Kidney epithelial cell (primary cell): ENCODE data around the gene ALKBH7. TPM values are rescaled to one million over a fixed set of nuclear protein-coding genes. Genes with fewer than 3 reads are reported as not detected.
"Not testable (repeated sequence)": the region's sequence is repeated elsewhere in the genome, so short reads cannot be mapped to it uniquely, and the experiment has no call there.

ENCODE experiments used
- DNase-seq: peaks from one replicate; pipeline ENCODE4 v3.0.0-alpha.2; 2010; ENCODE audit warnings: low read depth
- H3K27me3 ChIP-seq: 2 replicates; pipeline ENCODE4 v1.6.0; 2011; ENCODE audit warnings: low read length; ENCODE audit not compliant: control insufficient read depth, insufficient read depth
- H3K36me3 ChIP-seq: 2 replicates; pipeline ENCODE4 v1.5.1; 2011; ENCODE audit warnings: low read length; ENCODE audit not compliant: control insufficient read depth, insufficient read depth
- H3K4me3 ChIP-seq: 2 replicates; pipeline ENCODE4 v1.5.1; 2011; ENCODE audit warnings: low read depth, mild to moderate bottlenecking, control low read depth, low read length
- total RNA-seq: library from RNA; depleted of rRNA; stranded (reverse); fragments of >200 nt; gene quantifications from 2 replicates; pipeline ENCODE4 v1.2.3, GENCODE V29; 2015
- TF ChIP-seq, protein P1 (sequence below): IDR thresholded peaks from 2 replicates; pipeline ENCODE4 v1.5.1; 2011; ENCODE audit warnings: mild to moderate bottlenecking, moderate library complexity, low read length, control low read depth, inconsistent platforms; ENCODE audit not compliant: insufficient read depth, poor library complexity, severe bottlenecking

The ALKBH7 gene
- total RNA-seq, 1 donor from 2014 or later, result 55.1 TPM

DNA sequence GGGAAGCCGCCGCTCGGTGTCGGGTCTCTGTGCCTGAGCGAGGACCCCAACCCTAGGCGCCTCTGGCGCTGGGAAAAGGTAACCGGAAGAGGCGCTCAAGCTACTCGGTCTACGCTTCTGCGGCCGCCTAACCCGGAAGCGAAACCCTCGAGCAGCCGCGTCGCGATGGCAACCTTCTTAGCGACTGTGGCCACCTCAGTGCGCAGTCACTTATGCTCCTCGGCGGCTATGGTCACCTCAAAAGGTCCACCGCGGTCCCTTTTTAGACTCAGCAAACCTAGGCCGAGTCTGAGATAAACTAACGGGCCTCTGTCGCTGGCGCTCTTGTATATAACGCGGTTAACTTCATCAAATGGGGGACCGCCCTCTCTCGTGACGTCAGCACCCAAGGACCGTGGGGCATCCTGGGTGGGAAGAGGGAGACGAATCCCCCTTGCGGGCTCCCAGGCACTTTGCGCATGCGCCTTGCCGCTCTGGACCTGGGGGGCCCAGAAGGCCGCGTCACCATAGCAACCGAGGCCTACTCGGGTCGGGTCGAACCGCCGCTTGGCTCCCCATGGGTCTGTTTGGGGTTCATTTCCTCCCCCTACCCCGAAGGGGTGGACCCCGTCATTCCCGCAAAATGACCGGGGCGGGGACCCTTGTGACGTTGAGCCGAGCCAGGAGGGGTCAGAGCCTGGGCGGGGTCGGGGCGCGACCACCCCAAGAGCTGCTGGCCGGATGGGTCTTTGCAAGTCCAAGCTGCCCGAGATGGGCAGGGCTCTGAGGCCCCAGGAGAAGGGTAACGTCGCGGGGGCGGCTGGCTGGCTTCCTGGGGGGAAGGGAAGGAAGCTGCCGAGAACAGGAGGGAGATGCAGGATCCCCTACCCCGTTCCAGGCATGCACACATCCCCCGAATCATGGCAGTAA is 20.7 kb downstream of the ALKBH7 start, which contains the start of gene GTF2F1:
TSS of gene GTF2F1 (minus strand) at position 91 of the 909 bp plus-strand sequence. CDS start 169 bp downstream, outside the sequence.
- TF ChIP-seq, protein P1, sequence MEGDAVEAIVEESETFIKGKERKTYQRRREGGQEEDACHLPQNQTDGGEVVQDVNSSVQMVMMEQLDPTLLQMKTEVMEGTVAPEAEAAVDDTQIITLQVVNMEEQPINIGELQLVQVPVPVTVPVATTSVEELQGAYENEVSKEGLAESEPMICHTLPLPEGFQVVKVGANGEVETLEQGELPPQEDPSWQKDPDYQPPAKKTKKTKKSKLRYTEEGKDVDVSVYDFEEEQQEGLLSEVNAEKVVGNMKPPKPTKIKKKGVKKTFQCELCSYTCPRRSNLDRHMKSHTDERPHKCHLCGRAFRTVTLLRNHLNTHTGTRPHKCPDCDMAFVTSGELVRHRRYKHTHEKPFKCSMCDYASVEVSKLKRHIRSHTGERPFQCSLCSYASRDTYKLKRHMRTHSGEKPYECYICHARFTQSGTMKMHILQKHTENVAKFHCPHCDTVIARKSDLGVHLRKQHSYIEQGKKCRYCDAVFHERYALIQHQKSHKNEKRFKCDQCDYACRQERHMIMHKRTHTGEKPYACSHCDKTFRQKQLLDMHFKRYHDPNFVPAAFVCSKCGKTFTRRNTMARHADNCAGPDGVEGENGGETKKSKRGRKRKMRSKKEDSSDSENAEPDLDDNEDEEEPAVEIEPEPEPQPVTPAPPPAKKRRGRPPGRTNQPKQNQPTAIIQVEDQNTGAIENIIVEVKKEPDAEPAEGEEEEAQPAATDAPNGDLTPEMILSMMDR, result no peak
- peak; percentile 72 for DNase-seq
- Histone ChIP-seq H3K27me3 (no peaks in the 10 kb centered on the region), H3K4me3 (peak within 1 kb of the TSS; percentile 88), H3K36me3 (peaks cover 2% of the 10 kb centered on the region)

DNA sequence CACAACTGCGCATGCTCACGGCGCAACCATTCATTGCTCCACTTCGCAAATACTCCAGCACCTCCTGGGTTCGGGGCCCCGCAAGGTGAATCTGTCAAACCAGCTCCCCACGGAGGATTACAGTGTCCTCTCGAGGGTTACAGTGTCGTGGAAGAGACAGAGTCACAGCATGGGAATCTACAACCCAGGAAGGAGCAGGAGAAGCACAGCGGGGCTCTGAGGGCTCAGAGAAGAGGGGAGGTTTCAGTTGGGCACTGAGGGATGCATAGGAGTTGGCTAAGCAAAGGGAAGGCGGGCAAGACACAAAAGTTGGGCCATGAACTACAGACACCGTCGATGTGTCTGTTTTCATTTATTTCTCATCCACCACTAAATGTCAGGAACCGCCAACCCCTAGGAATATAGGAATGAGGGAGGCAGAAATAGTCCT is 21.4 kb downstream of the ALKBH7 start:
- TF ChIP-seq, protein P1, result no peak
- peak overlapping the region; percentile 88 for H3K4me3 ChIP-seq
- H3K36me3 ChIP-seq, result peaks cover 2% of the 10 kb centered on the region
- no peaks in the 10 kb centered on the region for H3K27me3 ChIP-seq
- DNase-seq, result no peak

DNA sequence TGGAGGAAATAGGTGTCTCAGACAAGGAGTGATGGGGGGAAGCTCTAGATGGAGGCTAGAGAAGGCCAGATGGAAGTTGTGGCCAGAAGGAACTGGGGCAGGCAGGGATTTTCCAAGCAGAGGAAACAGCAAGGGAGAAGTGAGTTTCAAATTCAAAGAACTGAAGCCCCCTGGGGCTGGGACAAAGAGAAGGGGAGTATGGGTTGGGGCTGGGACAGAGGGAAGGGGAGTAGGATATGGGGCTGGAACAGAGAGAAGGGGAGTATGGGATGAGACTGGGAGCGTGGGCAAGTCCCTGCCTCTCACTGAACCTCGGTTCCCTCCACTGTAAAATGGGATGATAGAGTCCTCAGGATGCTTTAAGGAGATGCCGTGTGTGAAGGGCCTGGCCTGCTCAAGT is 22.2 kb downstream of the ALKBH7 start:
- Histone ChIP-seq H3K36me3 (peaks cover 2% of the 10 kb centered on the region), H3K27me3 (no peaks in the 10 kb centered on the region), H3K4me3 (no peak overlapping the region)
- no peak for DNase-seq
- TF ChIP-seq, protein P1, result no peak

DNA sequence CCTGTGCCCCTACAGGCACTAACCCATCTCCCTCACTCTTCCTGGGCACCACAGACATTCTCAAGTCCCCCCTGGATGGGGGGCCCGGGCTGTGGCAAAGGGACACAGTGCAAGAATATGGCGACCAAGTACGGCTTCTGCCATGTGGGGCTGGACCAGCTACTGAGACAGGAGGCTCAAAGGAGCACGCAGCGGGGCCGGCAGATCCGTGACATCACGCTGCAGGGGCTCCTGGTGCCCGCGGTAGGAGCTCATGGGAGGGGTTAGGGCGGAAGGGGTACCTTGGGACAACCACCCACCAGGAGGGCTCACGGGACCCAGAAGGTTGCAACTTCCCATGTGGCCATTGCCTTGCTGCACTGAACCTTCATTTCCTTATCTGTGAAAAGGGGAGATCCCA is 23.7 kb downstream of the ALKBH7 start:
- no peak overlapping the region for H3K4me3 ChIP-seq
- DNase-seq, result no peak
- H3K27me3 ChIP-seq, result no peaks in the 10 kb centered on the region
- H3K36me3 ChIP-seq, result no peaks in the 10 kb centered on the region
- TF ChIP-seq, protein P1, result no peak

DNA sequence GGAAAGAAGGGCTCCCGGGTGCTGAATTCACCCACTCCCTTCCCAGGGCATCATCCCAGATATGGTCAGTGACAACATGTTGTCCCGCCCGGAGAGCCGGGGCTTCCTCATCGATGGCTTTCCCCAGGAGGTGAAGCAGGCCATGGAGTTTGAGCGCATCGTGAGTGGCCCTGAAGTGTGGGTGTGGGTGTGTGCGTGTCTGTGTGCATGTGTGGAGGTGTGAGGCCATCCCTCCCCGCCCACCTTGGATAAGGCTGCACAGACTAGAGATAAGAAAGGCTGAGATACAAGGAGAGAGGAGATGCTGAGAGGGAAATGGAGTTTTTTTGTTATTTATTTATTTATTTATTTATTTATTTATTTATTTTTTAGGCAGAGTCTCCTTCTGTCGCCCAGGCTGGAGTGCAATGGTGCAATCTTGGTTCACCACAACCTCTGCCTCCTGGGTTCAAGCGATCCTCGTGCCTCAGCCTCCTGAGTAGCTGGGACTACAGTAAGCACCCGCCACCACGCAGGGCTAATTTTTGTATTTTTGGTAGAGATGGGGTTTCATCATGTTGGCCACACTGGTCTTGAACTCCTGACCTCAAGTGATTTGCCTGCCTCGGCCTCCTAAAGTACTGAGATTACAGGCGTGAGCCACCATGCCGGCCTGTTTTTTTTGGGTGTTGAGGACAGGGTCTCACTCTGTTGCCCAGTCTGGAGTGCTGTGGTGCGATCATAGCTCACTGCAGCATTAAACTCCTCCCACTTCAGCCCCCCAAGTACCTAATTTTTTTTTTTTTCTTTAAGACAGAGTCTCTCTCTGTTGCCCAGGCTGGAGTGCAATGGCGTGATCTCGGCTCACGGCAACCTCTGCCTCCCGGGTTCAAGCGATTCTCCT is 27.7 kb downstream of the ALKBH7 start:
- not testable (repeated sequence) for H3K4me3 ChIP-seq, H3K36me3 ChIP-seq, DNase-seq, H3K27me3 ChIP-seq

DNA sequence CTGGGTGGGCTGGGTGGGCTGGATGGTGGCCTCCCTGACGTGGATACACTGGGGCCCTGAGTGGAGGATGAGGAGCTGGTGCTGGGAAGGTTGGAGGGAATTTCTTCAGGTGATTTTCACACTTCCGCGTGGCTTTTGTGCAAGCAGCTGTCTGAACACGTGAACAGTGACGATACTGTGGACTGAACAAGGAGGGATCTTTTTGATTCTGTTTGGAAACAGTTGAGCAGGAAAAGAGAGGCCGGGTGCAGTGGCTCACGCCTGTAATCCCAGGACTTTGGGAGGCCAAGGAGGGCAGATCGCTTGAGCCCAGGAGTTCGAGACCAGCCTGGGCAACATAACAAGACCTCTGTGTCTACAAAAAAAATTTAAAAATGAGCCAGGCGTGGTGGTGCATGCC is 29.5 kb downstream of the ALKBH7 start:
- Histone ChIP-seq H3K36me3 (no peaks in the 10 kb centered on the region), H3K4me3 (no peak overlapping the region), H3K27me3 (no peaks in the 10 kb centered on the region)
- TF ChIP-seq, protein P1, result no peak
- no peak for DNase-seq
